A549 (cell line): ENCODE results near the gene EXOC4. TPM values are rescaled to one million over a fixed set of nuclear protein-coding genes. Genes with fewer than 3 reads are reported as not detected.

Experiments
- ATAC-seq, 2 experiments: fragments of 200-7000 bp in 1 of 2; fragments of >200 bp in 1 of 2; cut with Nextera tagmentation in 1 of 2; cut with Tn5 transposase in 1 of 2; 3 replicates each; pipeline versions ENCODE4 v1.8.0 to v1.9.1; 2018 to 2020; ENCODE audit warnings: mild to moderate bottlenecking in 1 of 2, moderate library complexity in 1 of 2
- CTCF ChIA-PET: fragments of 300-600 bp; sonication (Branson Sonifier 250); formaldehyde crosslinking; extraction: SDS; loops from one replicate; lab custom pipeline; 2021; ENCODE audit warnings: antibody characterized with exemption, inconsistent platforms; lab: Yijun Ruan, JAX
- POLR2A ChIA-PET: fragments of 350-600 bp; formaldehyde crosslinking; extraction: SDS; loops from one replicate; lab custom pipeline; 2021; ENCODE audit warnings: antibody characterized with exemption, inconsistent platforms; lab: Yijun Ruan, JAX
- DNase-seq, 2 experiments: peaks; one replicate each; pipeline versions ENCODE4 v3.0.0 to v3.0.0-alpha.2; 2011 to 2016; ENCODE audit warnings: low read depth in 1 of 2, low spot score in 1 of 2
- FAIRE-seq: peaks from 2 replicates; lab custom pipeline; 2011; peaks lifted over from hg19 to GRCh38; lab: Jason Lieb, UNC
- H3K27ac ChIP-seq, 2 experiments: fragments of >200 bp; sonication (Bioruptor Twin); formaldehyde crosslinking; 3 replicates each; pipeline ENCODE4 v1.5.1; 2016 to 2017
- H3K4me1 ChIP-seq: fragments of >200 bp; sonication (Bioruptor Twin); formaldehyde crosslinking; 3 replicates; pipeline ENCODE4 v1.6.1; 2016
- H3K4me2 ChIP-seq: fragments of >200 bp; sonication (Bioruptor Twin); formaldehyde crosslinking; 3 replicates; pipeline ENCODE4 v1.6.1; 2016
- H3K4me3 ChIP-seq: fragments of >200 bp; sonication (Bioruptor Twin); formaldehyde crosslinking; 3 replicates; pipeline ENCODE4 v1.5.1; 2016
- H3K9me3 ChIP-seq: fragments of >200 bp; sonication (Bioruptor Twin); formaldehyde crosslinking; 3 replicates; pipeline ENCODE4 v1.6.1; 2016
- BHLHE40 ChIP-seq: IDR thresholded peaks from 2 replicates; pipeline ENCODE4 v1.6.1; 2012; ENCODE audit warnings: low read depth, low read length, inconsistent platforms
- CEBPB ChIP-seq, 2 experiments: fragments of >200 bp in 1 of 2; sonication (Bioruptor Twin) in 1 of 2; formaldehyde crosslinking in 1 of 2; IDR thresholded peaks; 2 replicates each; pipeline ENCODE4 v1.6.1; 2012 to 2016
- CHD2 ChIP-seq: fragments of 150-350 bp; IDR thresholded peaks from 2 replicates; pipeline ENCODE4 v1.6.1; 2014; ENCODE audit warnings: low read length; ENCODE audit not compliant: partially characterized antibody
- ELK1 ChIP-seq: fragments of 150-350 bp; IDR thresholded peaks from 2 replicates; pipeline ENCODE4 v1.6.1; 2014; ENCODE audit warnings: low read depth, mild to moderate bottlenecking, low read length
- EP300 ChIP-seq, 2 experiments: fragments of >200 bp; sonication (Bioruptor Twin); formaldehyde crosslinking; IDR thresholded peaks; 2 replicates in 1 of 2; 3 replicates in 1 of 2; pipeline ENCODE4 v1.6.1; 2016 to 2017
- FOSL2 ChIP-seq, 2 experiments: fragments of 450-650 bp in 1 of 2; fragments of >200 bp in 1 of 2; sonication (Bioruptor Twin) in 1 of 2; formaldehyde crosslinking; IDR thresholded peaks; 2 replicates each; pipeline versions ENCODE4 v1.5.0 to v1.6.1; 2016 to 2020; ENCODE audit warnings: mild to moderate bottlenecking in 1 of 2, moderate library complexity in 1 of 2
- HOXA7 ChIP-seq: fragments of 250-450 bp; sonication (Bioruptor Pico); IDR thresholded peaks from 2 replicates; pipeline ENCODE4 v1.5.0; 2020; ENCODE audit warnings: mild to moderate bottlenecking, moderate library complexity
- HOXB13 ChIP-seq: fragments of 250-450 bp; sonication (Bioruptor Pico); IDR thresholded peaks from 2 replicates; pipeline ENCODE4 v1.5.0; 2020; ENCODE audit warnings: low read depth, mild to moderate bottlenecking, moderate library complexity
- HOXB5 ChIP-seq: fragments of 250-450 bp; sonication (Bioruptor Pico); IDR thresholded peaks from 2 replicates; pipeline ENCODE4 v1.5.0; 2020; ENCODE audit warnings: mild to moderate bottlenecking, moderate library complexity
- KDM1A ChIP-seq: fragments of 200-600 bp; sonication (generic); IDR thresholded peaks from 2 replicates; pipeline ENCODE4 v1.6.1; 2016; ENCODE audit warnings: low read depth, mild to moderate bottlenecking
- MAFK ChIP-seq: fragments of 450-650 bp; IDR thresholded peaks from 2 replicates; pipeline ENCODE4 v1.6.1; 2014; ENCODE audit not compliant: partially characterized antibody
- MAX ChIP-seq: IDR thresholded peaks from 2 replicates; pipeline ENCODE4 v1.6.1; 2012
- MYC ChIP-seq: IDR thresholded peaks from 2 replicates; pipeline ENCODE4 v1.6.1; 2012; ENCODE audit warnings: mild to moderate bottlenecking, inconsistent platforms, low read length, improper control_type of control experiment, borderline replicate concordance
- POLR2AphosphoS2 ChIP-seq: conservative IDR thresholded peaks from 2 replicates; pipeline ENCODE4 v1.6.1; 2012; ENCODE audit warnings: low read length, improper control_type of control experiment, inconsistent platforms
- RAD21 ChIP-seq, 2 experiments: fragments of >200 bp in 1 of 2; sonication (Bioruptor Twin) in 1 of 2; formaldehyde crosslinking in 1 of 2; IDR thresholded peaks in 1 of 2; conservative IDR thresholded peaks in 1 of 2; 2 replicates in 1 of 2; 3 replicates in 1 of 2; pipeline ENCODE4 v1.6.1; 2012 to 2018; ENCODE audit warnings: inconsistent platforms in 1 of 2
- TFCP2L1 ChIP-seq: fragments of 250-450 bp; sonication (Bioruptor Pico); IDR thresholded peaks from 2 replicates; pipeline ENCODE4 v1.5.0; 2021; ENCODE audit warnings: mild to moderate bottlenecking
- TP53 ChIP-seq: fragments of 250-450 bp; sonication (Bioruptor Pico); IDR thresholded peaks from 2 replicates; pipeline ENCODE4 v1.5.0; 2021; ENCODE audit warnings: mild to moderate bottlenecking, moderate library complexity
- ZFP36 ChIP-seq: fragments of 450-650 bp; IDR thresholded peaks from 2 replicates; pipeline ENCODE4 v1.6.1; 2014; ENCODE audit warnings: borderline replicate concordance; ENCODE audit not compliant: partially characterized antibody
- ZNF302 ChIP-seq: fragments of 250-450 bp; sonication (Bioruptor Pico); IDR thresholded peaks from 2 replicates; pipeline ENCODE4 v1.9.0; 2021; ENCODE audit warnings: inconsistent platforms, mild to moderate bottlenecking, moderate library complexity
- ZSCAN20 ChIP-seq: fragments of 250-450 bp; sonication (Bioruptor Pico); IDR thresholded peaks from 2 replicates; pipeline ENCODE4 v1.8.0; 2022; ENCODE audit warnings: mild to moderate bottlenecking, moderate library complexity
- WGBS: methylation state at CpG from one replicate; pipeline ENCODE4 v1.1.6; 2017; ENCODE audit errors: missing lambda C conversion rate; 5-methylcytosine and 5-hydroxymethylcytosine counted together
- polyA plus RNA-seq, 4 experiments: library from polyadenylated mRNA; depleted of rRNA in 3 of 4; stranded (reverse); fragments of >200 nt; fragmentation: RNase III in 1 of 4; extraction: RNeasy Plus Mini Kit Qiagen cat#74134 plus additional on column Dnase treatment in 1 of 4; gene quantifications; 2 replicates in 3 of 4; 3 replicates in 1 of 4; pipeline ENCODE4 v1.2.3, GENCODE V29; 2011 to 2017
- TF ChIP-seq, protein P1 (sequence below): fragments of 450-650 bp; IDR thresholded peaks from 2 replicates; pipeline ENCODE4 v1.6.1; 2014; ENCODE audit warnings: antibody characterized with exemption
- TF ChIP-seq, protein P2 (sequence below): fragments of >200 bp; sonication (Bioruptor Twin); formaldehyde crosslinking; IDR thresholded peaks from 3 replicates; pipeline ENCODE4 v1.5.1; 2016
- TF ChIP-seq, protein P3 (sequence below): fragments of >200 bp; sonication (Bioruptor Twin); formaldehyde crosslinking; IDR thresholded peaks from 3 replicates; pipeline ENCODE4 v1.6.1; 2016
- TF ChIP-seq, protein P4 (sequence below): IDR thresholded peaks from 2 replicates; pipeline ENCODE4 v1.6.1; 2012; ENCODE audit warnings: low read depth, borderline replicate concordance

Gene EXOC4
- polyA plus RNA-seq, 2 of the 4 experiments (the other 2 are of a cell fraction): 33.4 to 73.1 TPM

GRCh38 chr7:133873187-133873586 is 620.3 kb downstream of the EXOC4 start:
- ChIA-PET CTCF (no interaction called here), POLR2A (no interaction called here)
- no peak for FAIRE-seq
- no peak overlapping the region for H3K4me2 ChIP-seq
- H3K9me3 ChIP-seq: no peaks in the 10 kb centered on the region
- no peak overlapping the region for H3K27ac ChIP-seq
- TF ChIP-seq MYC: no peak
- TF ChIP-seq, protein P1, sequence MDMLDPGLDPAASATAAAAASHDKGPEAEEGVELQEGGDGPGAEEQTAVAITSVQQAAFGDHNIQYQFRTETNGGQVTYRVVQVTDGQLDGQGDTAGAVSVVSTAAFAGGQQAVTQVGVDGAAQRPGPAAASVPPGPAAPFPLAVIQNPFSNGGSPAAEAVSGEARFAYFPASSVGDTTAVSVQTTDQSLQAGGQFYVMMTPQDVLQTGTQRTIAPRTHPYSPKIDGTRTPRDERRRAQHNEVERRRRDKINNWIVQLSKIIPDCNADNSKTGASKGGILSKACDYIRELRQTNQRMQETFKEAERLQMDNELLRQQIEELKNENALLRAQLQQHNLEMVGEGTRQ: no peak
- no peak for TF ChIP-seq TP53
- TF ChIP-seq ZSCAN20: no peak
- TF ChIP-seq ZNF302: no peak
- TF ChIP-seq, all 56 proteins: peak for 0
- WGBS: 95% methylated on average over 4 of the region's 4 CpGs
- ATAC-seq (no peak), DNase-seq (no peak)
- Histone ChIP-seq H3K4me3 (no peak overlapping the region), H3K4me1 (0 out of 3 replicates have a peak, but pooled peaks cover 4% of the 10 kb centered on the region)

DNA sequence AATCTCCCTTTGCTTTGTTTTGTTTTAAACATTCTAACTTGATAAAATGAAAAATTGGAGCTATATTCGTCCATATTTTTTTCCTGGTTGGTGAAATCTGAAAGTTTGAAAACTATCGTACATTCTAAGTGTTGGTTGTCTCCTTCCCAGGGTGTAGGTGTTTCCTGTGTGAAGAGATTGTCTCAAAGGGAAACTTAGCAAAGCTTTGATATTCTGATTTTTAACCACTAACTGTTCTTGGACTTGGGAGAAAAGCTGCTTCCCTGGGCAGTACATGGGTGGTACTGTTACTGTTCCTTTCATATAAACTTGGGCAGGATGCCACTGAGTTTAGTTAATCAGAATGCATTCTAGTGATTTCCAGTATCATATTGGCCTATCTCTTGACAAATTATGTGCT is 620.8 kb downstream of the EXOC4 start:
- Histone ChIP-seq H3K9me3 (no peaks in the 10 kb centered on the region), H3K4me3 (no peak overlapping the region), H3K4me1 (0 out of 3 replicates have a peak, but pooled peaks cover 4% of the 10 kb centered on the region)
- ChIA-PET CTCF (no interaction called here), POLR2A (no interaction called here)
- no peak for DNase-seq
- TF ChIP-seq HOXB13 (CRISPR knock-in tag) (no peak), CEBPB (IDR thresholded peaks at IDR 0.05) (no peak), TFCP2L1 (CRISPR knock-in tag) (no peak), ZFP36 (no peak), MAX (no peak), RAD21 (conservative IDR thresholded peaks at IDR 0.05 in 1 of 2, IDR thresholded peaks at IDR 0.05 in 1 of 2) (no peak), ELK1 (no peak), POLR2AphosphoS2 (no peak)
- TF ChIP-seq, protein P2, sequence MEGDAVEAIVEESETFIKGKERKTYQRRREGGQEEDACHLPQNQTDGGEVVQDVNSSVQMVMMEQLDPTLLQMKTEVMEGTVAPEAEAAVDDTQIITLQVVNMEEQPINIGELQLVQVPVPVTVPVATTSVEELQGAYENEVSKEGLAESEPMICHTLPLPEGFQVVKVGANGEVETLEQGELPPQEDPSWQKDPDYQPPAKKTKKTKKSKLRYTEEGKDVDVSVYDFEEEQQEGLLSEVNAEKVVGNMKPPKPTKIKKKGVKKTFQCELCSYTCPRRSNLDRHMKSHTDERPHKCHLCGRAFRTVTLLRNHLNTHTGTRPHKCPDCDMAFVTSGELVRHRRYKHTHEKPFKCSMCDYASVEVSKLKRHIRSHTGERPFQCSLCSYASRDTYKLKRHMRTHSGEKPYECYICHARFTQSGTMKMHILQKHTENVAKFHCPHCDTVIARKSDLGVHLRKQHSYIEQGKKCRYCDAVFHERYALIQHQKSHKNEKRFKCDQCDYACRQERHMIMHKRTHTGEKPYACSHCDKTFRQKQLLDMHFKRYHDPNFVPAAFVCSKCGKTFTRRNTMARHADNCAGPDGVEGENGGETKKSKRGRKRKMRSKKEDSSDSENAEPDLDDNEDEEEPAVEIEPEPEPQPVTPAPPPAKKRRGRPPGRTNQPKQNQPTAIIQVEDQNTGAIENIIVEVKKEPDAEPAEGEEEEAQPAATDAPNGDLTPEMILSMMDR: no peak
- TF ChIP-seq, all 56 proteins: peak for 0
- FAIRE-seq (peak; percentile 7), ATAC-seq (no peak)
- 77% methylated on average over 2 of the region's 2 CpGs for WGBS
- Histone ChIP-seq H3K27ac (no peak overlapping the region), H3K4me2 (no peak overlapping the region)

GRCh38 chr7:133883591-133883990 is 630.7 kb downstream of the EXOC4 start:
- CTCF ChIA-PET: interaction anchor here (0.5 to 0.6 kb wide), 2 partner anchors 42 to 271 kb away, joined by 3 read pairs; no protein-coding TSS in a partner anchor
- POLR2A ChIA-PET: no interaction called here
- Histone ChIP-seq H3K4me1 (peaks cover 15% of the 10 kb centered on the region), H3K4me3 (no peak overlapping the region), H3K27ac (no peak overlapping the region), H3K9me3 (no peaks in the 10 kb centered on the region), H3K4me2 (no peak overlapping the region)
- FAIRE-seq (no peak), ATAC-seq (no peak), DNase-seq (no peak)
- WGBS: 88% methylated on average over 3 of the region's 3 CpGs
- TF ChIP-seq HOXB5 (CRISPR knock-in tag): no peak
- TF ChIP-seq, protein P2: no peak
- TF ChIP-seq CHD2: no peak
- no peak for TF ChIP-seq TP53
- TF ChIP-seq, protein P1: no peak
- TF ChIP-seq, protein P3, sequence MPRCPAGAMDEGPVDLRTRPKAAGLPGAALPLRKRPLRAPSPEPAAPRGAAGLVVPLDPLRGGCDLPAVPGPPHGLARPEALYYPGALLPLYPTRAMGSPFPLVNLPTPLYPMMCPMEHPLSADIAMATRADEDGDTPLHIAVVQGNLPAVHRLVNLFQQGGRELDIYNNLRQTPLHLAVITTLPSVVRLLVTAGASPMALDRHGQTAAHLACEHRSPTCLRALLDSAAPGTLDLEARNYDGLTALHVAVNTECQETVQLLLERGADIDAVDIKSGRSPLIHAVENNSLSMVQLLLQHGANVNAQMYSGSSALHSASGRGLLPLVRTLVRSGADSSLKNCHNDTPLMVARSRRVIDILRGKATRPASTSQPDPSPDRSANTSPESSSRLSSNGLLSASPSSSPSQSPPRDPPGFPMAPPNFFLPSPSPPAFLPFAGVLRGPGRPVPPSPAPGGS: no peak
- TF ChIP-seq FOSL2 (IDR thresholded peaks at IDR 0.05): no peak
- TF ChIP-seq FOSL2 (CRISPR knock-in tag; IDR thresholded peaks at IDR 0.05): no peak
- TF ChIP-seq KDM1A: no peak
- TF ChIP-seq, protein P4, sequence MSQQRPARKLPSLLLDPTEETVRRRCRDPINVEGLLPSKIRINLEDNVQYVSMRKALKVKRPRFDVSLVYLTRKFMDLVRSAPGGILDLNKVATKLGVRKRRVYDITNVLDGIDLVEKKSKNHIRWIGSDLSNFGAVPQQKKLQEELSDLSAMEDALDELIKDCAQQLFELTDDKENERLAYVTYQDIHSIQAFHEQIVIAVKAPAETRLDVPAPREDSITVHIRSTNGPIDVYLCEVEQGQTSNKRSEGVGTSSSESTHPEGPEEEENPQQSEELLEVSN: no peak
- no peak for TF ChIP-seq HOXA7 (CRISPR knock-in tag)
- no peak for TF ChIP-seq ZFP36
- no peak for TF ChIP-seq MAFK
- no peak for TF ChIP-seq EP300 (IDR thresholded peaks at IDR 0.05)
- TF ChIP-seq BHLHE40: no peak
- no peak for TF ChIP-seq ZSCAN20
